ENCODE data around the gene UBE2V1.

DNA sequence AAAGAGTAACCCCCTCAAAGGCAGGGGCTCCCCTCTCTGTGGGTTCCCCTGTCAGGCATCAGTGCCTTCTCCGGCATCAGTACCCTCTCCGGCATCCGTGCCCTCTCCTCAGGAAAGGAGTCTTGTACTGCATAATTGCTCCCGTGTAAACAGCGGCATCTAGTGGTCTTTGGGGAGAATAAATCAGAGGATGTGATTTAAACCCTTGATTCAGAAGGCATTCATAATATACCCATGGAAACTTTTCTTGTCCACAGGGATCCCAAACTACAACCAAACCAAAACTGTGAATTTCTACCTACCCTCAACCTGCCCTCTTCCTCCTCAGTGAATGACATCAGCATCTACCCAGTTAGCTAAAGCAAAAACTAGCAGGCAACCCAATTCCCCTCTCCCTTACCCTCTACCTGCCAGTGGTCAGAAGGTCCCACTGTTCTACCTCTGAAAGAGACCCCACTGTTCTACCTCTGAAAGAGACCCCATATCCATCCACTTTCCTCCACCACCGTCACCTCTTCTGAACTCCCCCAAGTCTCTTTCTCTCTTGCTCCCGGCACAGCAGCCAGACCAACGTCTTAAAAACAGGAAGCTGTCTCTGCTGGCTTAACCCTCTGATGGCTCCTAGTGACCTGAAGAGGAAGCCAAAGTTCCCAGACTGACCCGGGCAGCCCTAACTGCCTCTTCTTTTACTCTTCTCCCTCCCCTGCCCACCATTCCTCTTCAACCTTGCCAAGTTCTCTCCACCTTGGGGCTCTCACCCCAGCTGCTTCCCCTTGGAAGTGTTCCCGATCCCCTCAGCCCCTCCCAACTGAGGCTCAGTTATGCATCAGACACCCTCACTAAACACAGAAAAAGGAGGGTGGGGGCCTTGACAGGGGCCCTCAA, 27.2 kb downstream of the UBE2V1 start:
- TF ChIP-seq GATA3 (IDR thresholded peaks at IDR 0.05; ENCODE audit: low read depth, low read length) (no peak), GATA2 (IDR thresholded peaks at IDR 0.05; ENCODE audit: low read depth, low read length) (no peak)

Data from SH-SY5Y (cell line).